Erythroblast (primary cell): ENCODE data around the gene DPRX.

Experiments used
- GATA1 ChIP-seq: IDR thresholded peaks from 2 replicates; pipeline ENCODE4 v1.6.1; 2011; ENCODE audit warnings: low read depth, mild to moderate bottlenecking, control low read depth, low read length, moderate library complexity
- POLR2A ChIP-seq: IDR thresholded peaks from 2 replicates; pipeline ENCODE4 v1.6.1; 2011; ENCODE audit warnings: mild to moderate bottlenecking, low read length

GRCh38 chr19:53606031-53606430, 25.8 kb upstream of the DPRX start:
- TF ChIP-seq POLR2A (no peak), GATA1 (no peak)
